ENCODE data around the gene RASSF4.

RASSF4 gene

GRCh38 chr10:44990302-44990655 lies 30.7 kb downstream of the RASSF4 start:
- DNase-seq (ENCODE audit: low read depth in 3 of 3), result no peak

- no peak for DNase-seq (ENCODE audit: low read depth in 3 of 3)
Measured at GRCh38 chr10:44990965-44991364, 31.4 kb downstream of the RASSF4 start.

- DNase-seq (ENCODE audit: low read depth in 3 of 3), result no peak
Measured at GRCh38 chr10:44991571-44991970, 32.0 kb downstream of the RASSF4 start.

GRCh38 chr10:44992070-44992731 lies 32.6 kb downstream of the RASSF4 start:
- no peak for DNase-seq (ENCODE audit: low read depth in 3 of 3)

- DNase-seq (ENCODE audit: low read depth in 3 of 3), result no peak
Measured at GRCh38 chr10:44992732-44993225, 33.2 kb downstream of the RASSF4 start.

- DNase-seq (ENCODE audit: low read depth in 3 of 3), result no peak
Measured at GRCh38 chr10:44993226-44993921, 33.8 kb downstream of the RASSF4 start.

- DNase-seq (ENCODE audit: low read depth in 3 of 3), result no peak
Measured at GRCh38 chr10:44993922-44994751, 34.5 kb downstream of the RASSF4 start.

- DNase-seq (ENCODE audit: low read depth in 3 of 3), result no peak
Measured at GRCh38 chr10:44994752-44995530, 35.3 kb downstream of the RASSF4 start.

GRCh38 chr10:44995581-44995913 lies 35.9 kb downstream of the RASSF4 start:
- no peak for DNase-seq (ENCODE audit: low read depth in 3 of 3)

- no peak for DNase-seq (ENCODE audit: low read depth in 3 of 3)
Measured at GRCh38 chr10:44995914-44996669, 36.5 kb downstream of the RASSF4 start.

GRCh38 chr10:44997105-44997748 lies 37.6 kb downstream of the RASSF4 start:
- DNase-seq (ENCODE audit: low read depth in 3 of 3), result no peak

- DNase-seq (ENCODE audit: low read depth in 3 of 3), result no peak
Measured at GRCh38 chr10:44998146-44998631, 38.6 kb downstream of the RASSF4 start.

- DNase-seq (ENCODE audit: low read depth in 3 of 3), result no peak
Measured at GRCh38 chr10:45000138-45000751, 40.6 kb downstream of the RASSF4 start.

- DNase-seq (ENCODE audit: low read depth in 3 of 3), result peak; percentile 20 to 54 (median 41)
Measured at GRCh38 chr10:45000752-45001380, 41.3 kb downstream of the RASSF4 start, which contains the start of gene ZNF22. Gene ZNF22, plus strand, starts transcription at chr10:45000923. Its CDS starts 2,446 bp downstream, at chr10:45003369.

GRCh38 chr10:45001381-45002148 lies 42.0 kb downstream of the RASSF4 start:
- peak in 1 of 3 experiments; percentile 51 for DNase-seq (ENCODE audit: low read depth in 3 of 3)

GRCh38 chr10:45003432-45004000 lies 43.9 kb downstream of the RASSF4 start:
- no peak for DNase-seq (ENCODE audit: low read depth in 3 of 3)

GRCh38 chr10:45004661-45005060 lies 45.1 kb downstream of the RASSF4 start:
- DNase-seq (ENCODE audit: low read depth in 3 of 3), result no peak

- no peak for DNase-seq (ENCODE audit: low read depth in 3 of 3)
Measured at GRCh38 chr10:45005284-45005683, 45.7 kb downstream of the RASSF4 start.
